Measurements from ENCODE around the gene FRAS1. TPM values are rescaled to one million over a fixed set of nuclear protein-coding genes. Genes with fewer than 3 reads are reported as not detected.
"Not testable (repeated sequence)": the region's sequence is repeated elsewhere in the genome, so short reads cannot be mapped to it uniquely, and the experiment has no call there.

FRAS1 gene
- total RNA-seq, 2 donors from 2014 or later, result 0.17 TPM; not detected in 1

- Mint-ChIP-seq H3K27ac (no peak overlapping the region), H3K4me1 (ENCODE audit: low read depth in 2 of 2) (peaks cover 12 to 15% of the 10 kb centered on the region in 2 donors), H3K27me3 (peaks cover 29 to 30% of the 10 kb centered on the region in 2 donors), H3K4me3 (no peak overlapping the region), H3K36me3 (no peaks in the 10 kb centered on the region), H3K9me3 (no peaks in the 10 kb centered on the region)
- ATAC-seq (no peak), DNase-seq (ENCODE audit: low spot score) (no peak)
Observed at GRCh38 chr4:78171482-78171881, 114.4 kb downstream of the FRAS1 start.

DNA sequence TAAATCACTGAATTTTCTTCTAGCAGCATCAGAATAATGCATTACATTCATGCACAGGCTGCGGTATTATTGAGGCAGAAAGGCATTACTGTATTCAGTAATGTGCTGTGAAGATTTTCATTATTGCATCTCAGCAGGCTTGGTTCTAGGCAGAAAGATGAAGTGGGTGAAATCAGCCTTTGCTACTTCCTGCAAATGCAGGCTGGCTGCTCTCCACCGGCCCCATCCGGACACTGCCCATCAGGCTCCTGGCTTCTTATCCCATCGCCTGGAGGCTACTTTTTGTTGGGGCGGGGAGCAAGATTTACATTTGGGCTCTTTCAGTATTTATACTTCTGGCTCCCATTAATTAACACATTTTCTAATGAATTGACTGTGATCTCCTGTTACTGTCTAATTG is 117.8 kb downstream of the FRAS1 start:
- no peaks in the 10 kb centered on the region for H3K9me3 Mint-ChIP-seq
- H3K4me1 Mint-ChIP-seq (ENCODE audit: low read depth in 2 of 2), result no peaks in the 10 kb centered on the region
- DNase-seq (ENCODE audit: low spot score) (no peak), ATAC-seq (no peak)
- H3K27ac Mint-ChIP-seq, result no peak overlapping the region
- no peaks in the 10 kb centered on the region for H3K36me3 Mint-ChIP-seq
- peaks cover 28 to 37% of the 10 kb centered on the region in 2 donors for H3K27me3 Mint-ChIP-seq
- no peak overlapping the region for H3K4me3 Mint-ChIP-seq

DNA sequence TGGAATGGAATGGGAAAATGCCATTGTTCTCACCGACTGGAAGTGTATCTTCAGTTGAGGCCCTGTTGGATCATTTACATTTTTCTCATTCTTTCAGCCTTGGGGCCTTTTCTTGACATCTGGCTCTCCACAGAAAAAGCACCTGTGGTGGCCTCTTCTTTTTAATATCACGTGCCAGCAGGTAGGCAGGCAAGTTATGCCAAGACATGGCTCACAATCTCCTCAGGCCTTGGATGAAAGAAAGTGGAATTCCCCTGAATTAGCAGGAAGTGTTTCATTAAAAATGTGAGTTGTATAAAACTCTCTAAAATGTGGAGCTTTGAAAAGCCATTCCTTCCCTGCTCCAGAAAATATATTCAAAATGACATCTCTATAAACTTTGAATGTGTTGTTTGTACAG is 122.1 kb downstream of the FRAS1 start:
- H3K36me3 Mint-ChIP-seq, result no peaks in the 10 kb centered on the region
- H3K9me3 Mint-ChIP-seq, result no peaks in the 10 kb centered on the region
- no peaks in the 10 kb centered on the region for H3K4me1 Mint-ChIP-seq (ENCODE audit: low read depth in 2 of 2)
- H3K4me3 Mint-ChIP-seq, result no peak overlapping the region
- peaks cover 22 to 39% of the 10 kb centered on the region in 2 donors for H3K27me3 Mint-ChIP-seq
- DNase-seq (ENCODE audit: low spot score), result no peak
- H3K27ac Mint-ChIP-seq, result no peak overlapping the region
- ATAC-seq, result no peak

DNA sequence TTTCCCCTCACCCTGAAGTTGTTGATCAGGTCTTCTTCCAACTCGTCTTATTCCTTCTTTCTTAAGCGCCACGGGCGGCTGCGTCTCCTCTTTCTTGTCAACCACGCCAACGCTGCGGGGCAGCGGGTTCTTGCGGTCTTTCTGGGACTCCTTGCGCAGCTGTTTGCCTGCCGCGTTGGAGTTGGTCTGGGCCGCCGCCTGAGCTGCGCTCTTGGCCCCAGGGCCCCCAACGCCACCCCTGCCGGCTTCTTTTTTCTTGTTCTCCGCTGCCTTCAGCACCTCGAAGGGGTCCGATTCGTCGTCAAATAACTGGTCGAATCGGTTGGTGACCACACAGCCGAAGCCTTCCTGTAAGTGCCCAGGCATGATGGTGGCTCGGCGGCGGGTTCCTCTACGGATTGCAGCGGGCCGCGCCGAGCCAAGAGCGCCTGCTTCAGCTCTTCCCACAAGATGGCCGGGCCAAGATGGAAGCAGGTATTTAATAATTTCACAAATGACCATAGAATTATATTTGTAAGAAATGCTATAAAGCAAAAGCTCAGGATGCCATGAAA is 124.6 kb downstream of the FRAS1 start:
- H3K9me3 Mint-ChIP-seq; ATAC-seq; H3K36me3 Mint-ChIP-seq; H3K4me3 Mint-ChIP-seq; DNase-seq (ENCODE audit: low spot score); H3K4me1 Mint-ChIP-seq (ENCODE audit: low read depth in 2 of 2); H3K27ac Mint-ChIP-seq: not testable (repeated sequence)
- peaks cover 15 to 25% of the 10 kb centered on the region in 2 donors for H3K27me3 Mint-ChIP-seq

GRCh38 chr4:78184584-78184983 is 127.5 kb downstream of the FRAS1 start:
- Mint-ChIP-seq H3K4me3 (no peak overlapping the region), H3K9me3 (no peaks in the 10 kb centered on the region), H3K36me3 (no peaks in the 10 kb centered on the region), H3K27me3 (peaks cover 13 to 21% of the 10 kb centered on the region in 2 donors), H3K27ac (no peak overlapping the region), H3K4me1 (ENCODE audit: low read depth in 2 of 2) (no peaks in the 10 kb centered on the region)
- ATAC-seq (no peak), DNase-seq (ENCODE audit: low spot score) (no peak)

GRCh38 chr4:78185117-78185516 is 128.0 kb downstream of the FRAS1 start:
- H3K27me3 Mint-ChIP-seq, result peaks cover 15 to 27% of the 10 kb centered on the region in 2 donors
- no peaks in the 10 kb centered on the region for H3K36me3 Mint-ChIP-seq
- no peak for ATAC-seq
- H3K4me3 Mint-ChIP-seq, result no peak overlapping the region
- no peaks in the 10 kb centered on the region for H3K4me1 Mint-ChIP-seq (ENCODE audit: low read depth in 2 of 2)
- H3K9me3 Mint-ChIP-seq, result no peaks in the 10 kb centered on the region
- no peak overlapping the region for H3K27ac Mint-ChIP-seq
- no peak for DNase-seq (ENCODE audit: low spot score)

DNA sequence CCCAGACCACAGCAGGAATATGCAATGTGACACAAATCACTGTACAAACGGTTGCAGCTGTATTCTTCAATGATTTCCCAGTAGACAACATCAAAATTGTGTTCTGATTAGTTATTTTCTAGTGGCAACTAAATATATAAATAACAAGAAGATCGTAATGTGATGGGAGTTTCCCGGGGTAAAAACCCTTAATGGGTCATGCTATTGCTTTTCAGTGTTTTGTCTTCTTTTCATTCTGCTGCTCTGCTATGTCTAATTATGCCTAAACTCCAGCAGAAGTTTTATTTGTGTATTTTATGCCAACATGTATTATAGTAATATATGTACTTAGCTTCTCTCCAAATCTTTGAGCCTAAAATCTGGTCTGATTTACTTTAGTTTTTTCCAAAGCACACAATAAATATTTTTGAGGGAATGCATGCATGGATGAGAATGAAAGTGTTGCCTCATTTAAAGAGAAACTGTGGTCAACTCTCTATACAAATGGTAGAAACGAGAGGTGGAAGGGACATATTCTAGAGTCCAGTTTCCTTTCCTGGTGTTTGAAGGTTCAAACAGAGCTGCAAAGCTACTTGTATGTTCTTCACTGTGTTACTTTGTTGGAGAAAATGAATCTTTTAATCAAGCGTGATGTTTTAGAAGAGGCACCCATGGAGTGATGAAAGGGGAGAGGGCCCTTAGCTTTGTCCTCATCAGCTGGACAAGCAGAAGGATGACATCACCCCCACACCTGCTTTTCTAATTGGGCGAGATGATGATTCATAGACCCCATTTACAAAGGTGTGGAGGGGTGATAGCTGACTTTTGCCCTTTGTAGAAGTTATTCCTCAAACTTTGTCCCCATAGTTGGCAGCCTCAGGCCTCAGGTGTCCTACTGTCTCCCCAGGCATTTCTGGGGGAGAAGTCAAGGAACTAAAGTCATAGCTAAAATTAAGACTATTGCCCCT is 129.7 kb downstream of the FRAS1 start:
- Mint-ChIP-seq H3K27ac (no peak overlapping the region), H3K4me3 (no peak overlapping the region), H3K4me1 (ENCODE audit: low read depth in 2 of 2) (no peaks in the 10 kb centered on the region), H3K36me3 (no peaks in the 10 kb centered on the region), H3K27me3 (peaks cover 10 to 20% of the 10 kb centered on the region in 2 donors), H3K9me3 (no peaks in the 10 kb centered on the region)
- no peak for DNase-seq (ENCODE audit: low spot score)
- ATAC-seq, result no peak

GRCh38 chr4:78190068-78190467 is 132.9 kb downstream of the FRAS1 start:
- Mint-ChIP-seq H3K27ac (no peak overlapping the region), H3K4me1 (ENCODE audit: low read depth in 2 of 2) (no peaks in the 10 kb centered on the region), H3K9me3 (peaks cover 4% of the 10 kb centered on the region), H3K36me3 (peaks cover 11% of the 10 kb centered on the region), H3K4me3 (no peak overlapping the region), H3K27me3 (peaks cover 9 to 18% of the 10 kb centered on the region in 2 donors)
- DNase-seq (ENCODE audit: low spot score), result no peak
- ATAC-seq, result no peak

GRCh38 chr4:78190595-78190994 is 133.5 kb downstream of the FRAS1 start:
- ATAC-seq, result no peak
- Mint-ChIP-seq H3K9me3 (peaks cover 4% of the 10 kb centered on the region), H3K27ac (no peak overlapping the region), H3K4me1 (ENCODE audit: low read depth in 2 of 2) (no peaks in the 10 kb centered on the region), H3K36me3 (peaks cover 11% of the 10 kb centered on the region), H3K27me3 (peaks cover 9 to 18% of the 10 kb centered on the region in 2 donors), H3K4me3 (no peak overlapping the region)
- no peak for DNase-seq (ENCODE audit: low spot score)

- Mint-ChIP-seq H3K9me3 (no peaks in the 10 kb centered on the region), H3K4me3 (no peak overlapping the region), H3K27me3 (peaks cover 13 to 17% of the 10 kb centered on the region in 2 donors), H3K27ac (no peak overlapping the region), H3K36me3 (peaks cover 6% of the 10 kb centered on the region), H3K4me1 (ENCODE audit: low read depth in 2 of 2) (no peaks in the 10 kb centered on the region)
- DNase-seq (ENCODE audit: low spot score), result no peak
- peak in 1 of 2 donors; percentile 28 for ATAC-seq
Observed at GRCh38 chr4:78197947-78198346, 140.8 kb downstream of the FRAS1 start.

- Mint-ChIP-seq H3K36me3 (no peaks in the 10 kb centered on the region), H3K27ac (no peak overlapping the region), H3K4me3 (no peak overlapping the region), H3K27me3 (peaks cover 18 to 20% of the 10 kb centered on the region in 2 donors), H3K4me1 (ENCODE audit: low read depth in 2 of 2) (no peaks in the 10 kb centered on the region), H3K9me3 (no peaks in the 10 kb centered on the region)
- ATAC-seq (no peak), DNase-seq (ENCODE audit: low spot score) (no peak)
Observed at GRCh38 chr4:78199984-78200383, 142.9 kb downstream of the FRAS1 start.

DNA sequence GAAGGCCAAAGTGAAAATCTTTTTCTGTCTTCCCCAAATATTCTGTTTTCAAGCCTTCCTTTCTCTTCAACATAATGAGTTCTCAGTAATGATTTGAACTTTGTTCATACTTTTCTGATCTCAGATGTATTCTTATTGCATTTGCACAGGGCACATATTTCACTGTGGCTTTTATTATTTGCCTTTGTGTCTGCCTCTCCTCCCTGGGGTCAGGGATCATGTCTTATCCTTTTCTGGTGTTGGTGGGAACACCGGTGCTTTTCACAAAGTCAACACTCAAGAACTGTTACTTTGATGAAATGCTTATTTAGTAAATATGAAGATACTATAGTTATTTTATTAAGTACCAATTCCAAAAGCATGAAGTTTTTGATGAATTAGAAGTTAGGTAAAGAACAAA is 143.8 kb downstream of the FRAS1 start:
- DNase-seq (ENCODE audit: low spot score), result no peak
- Mint-ChIP-seq H3K4me3 (no peak overlapping the region), H3K9me3 (no peaks in the 10 kb centered on the region), H3K27me3 (peaks cover 20 to 23% of the 10 kb centered on the region in 2 donors), H3K4me1 (ENCODE audit: low read depth in 2 of 2) (no peaks in the 10 kb centered on the region), H3K27ac (no peak overlapping the region), H3K36me3 (no peaks in the 10 kb centered on the region)
- ATAC-seq, result no peak

- peaks cover 8 to 16% of the 10 kb centered on the region in 2 donors for H3K27me3 Mint-ChIP-seq
- H3K36me3 Mint-ChIP-seq, result no peaks in the 10 kb centered on the region
- DNase-seq (ENCODE audit: low spot score) (no peak), ATAC-seq (no peak)
- no peaks in the 10 kb centered on the region for H3K9me3 Mint-ChIP-seq
- H3K4me1 Mint-ChIP-seq (ENCODE audit: low read depth in 2 of 2), result no peaks in the 10 kb centered on the region
- H3K27ac Mint-ChIP-seq, result no peak overlapping the region
- no peak overlapping the region for H3K4me3 Mint-ChIP-seq
Observed at GRCh38 chr4:78204176-78204575, 147.1 kb downstream of the FRAS1 start.

GRCh38 chr4:78205591-78205990 is 148.5 kb downstream of the FRAS1 start:
- H3K27me3 Mint-ChIP-seq, result peaks cover 16 to 19% of the 10 kb centered on the region in 2 donors
- H3K4me1 Mint-ChIP-seq (ENCODE audit: low read depth in 2 of 2), result no peaks in the 10 kb centered on the region
- no peaks in the 10 kb centered on the region for H3K36me3 Mint-ChIP-seq
- no peaks in the 10 kb centered on the region for H3K9me3 Mint-ChIP-seq
- no peak overlapping the region for H3K4me3 Mint-ChIP-seq
- no peak overlapping the region for H3K27ac Mint-ChIP-seq
- no peak for DNase-seq (ENCODE audit: low spot score)
- no peak for ATAC-seq
